ENCODE data around the gene LMTK3.

GRCh38 chr19:48508729-48509411 is 2.8 kb downstream of the LMTK3 start:
- TF ChIP-seq CTCF (IDR thresholded peaks at IDR 0.05) (no peak), RELA (CRISPR knock-in tag; IDR thresholded peaks at IDR 0.05; ENCODE audit: borderline replicate concordance) (no peak), SMAD3 (CRISPR knock-in tag; IDR thresholded peaks at IDR 0.05; ENCODE audit: borderline replicate concordance) (no peak), ATF3 (CRISPR knock-in tag; conservative IDR thresholded peaks at IDR 0.05) (no peak), CREB1 (CRISPR knock-in tag; IDR thresholded peaks at IDR 0.05) (no peak), ZNF532 (CRISPR knock-in tag; IDR thresholded peaks at IDR 0.05; ENCODE audit: borderline replicate concordance) (no peak), ESRRA (CRISPR knock-in tag; IDR thresholded peaks at IDR 0.05; ENCODE audit: borderline replicate concordance) (no peak)

All from WTC11 (cell line).